ENCODE measurements around the gene ATP8A2. TPM values are rescaled to one million over a fixed set of nuclear protein-coding genes. Genes with fewer than 3 reads are reported as not detected.

ATP8A2 gene
- total RNA-seq, 4 donors from 2014 or later = 0.29 to 0.65 (median 0.46) TPM

- H3K9me3 ChIP-seq = no peaks in the 10 kb centered on the region
- no peak for TF ChIP-seq CTCF (IDR thresholded peaks at IDR 0.05)
- TF ChIP-seq POLR2A (IDR thresholded peaks at IDR 0.05; ENCODE audit: low read depth) = no peak
- TF ChIP-seq POLR2AphosphoS5 (IDR thresholded peaks at IDR 0.05) = no peak
- 31% methylated on average over 1 of the region's 1 CpG for WGBS
- no peak overlapping the region for H3K27ac ChIP-seq (replicated peaks in 1 of 4)
- intact Hi-C loops (cut with DNase I) = no loop called here
- peaks cover 0 to 20% (median 2%) of the 10 kb centered on the region in 4 donors for H3K27me3 ChIP-seq
- H3K4me3 ChIP-seq = no peak overlapping the region
- no peaks in the 10 kb centered on the region for H3K4me1 ChIP-seq
- H3K36me3 ChIP-seq = no peaks in the 10 kb centered on the region
- DNase-seq (ENCODE audit: extremely low spot score) = no peak
Observed at GRCh38 chr13:25379011-25379410, 7.2 kb downstream of the ATP8A2 start.

- H3K36me3 ChIP-seq = no peaks in the 10 kb centered on the region
- intact Hi-C loops (cut with DNase I) = no loop called here
- TF ChIP-seq POLR2A (IDR thresholded peaks at IDR 0.05; ENCODE audit: low read depth) = no peak
- no peak for TF ChIP-seq POLR2AphosphoS5 (IDR thresholded peaks at IDR 0.05)
- no peaks in the 10 kb centered on the region for H3K9me3 ChIP-seq
- no peak for DNase-seq (ENCODE audit: extremely low spot score)
- H3K4me1 ChIP-seq = no peaks in the 10 kb centered on the region
- H3K27me3 ChIP-seq = peaks cover 0 to 9% (median 0%) of the 10 kb centered on the region in 4 donors
- no peak overlapping the region for H3K4me3 ChIP-seq
- no peak overlapping the region for H3K27ac ChIP-seq (replicated peaks in 1 of 4)
- WGBS = 83% methylated on average over 4 of the region's 4 CpGs
Observed at GRCh38 chr13:25380082-25380481, 8.3 kb downstream of the ATP8A2 start.

- intact Hi-C loops (cut with DNase I) = no loop called here
- TF ChIP-seq CTCF (IDR thresholded peaks at IDR 0.05) (no peak), POLR2AphosphoS5 (IDR thresholded peaks at IDR 0.05) (no peak), EP300 (IDR thresholded peaks at IDR 0.05) (no peak), POLR2A (IDR thresholded peaks at IDR 0.05; ENCODE audit: low read depth) (no peak)
- H3K9me3 ChIP-seq = no peaks in the 10 kb centered on the region
- no peak for DNase-seq (ENCODE audit: extremely low spot score)
- no peak overlapping the region for H3K27ac ChIP-seq (replicated peaks in 1 of 4)
- no peaks in the 10 kb centered on the region for H3K4me1 ChIP-seq
- H3K36me3 ChIP-seq = no peaks in the 10 kb centered on the region
- 80% methylated on average over 7 of the region's 7 CpGs for WGBS
- H3K27me3 ChIP-seq = peaks cover 0 to 6% (median 0%) of the 10 kb centered on the region in 4 donors
- H3K4me3 ChIP-seq = no peak overlapping the region
Observed at GRCh38 chr13:25380741-25381324, 9.1 kb downstream of the ATP8A2 start.

- Histone ChIP-seq H3K27ac (replicated peaks in 1 of 4) (no peak overlapping the region), H3K9me3 (no peaks in the 10 kb centered on the region)
- intact Hi-C loops (cut with DNase I) = no loop called here
Observed at GRCh38 chr13:25384758-25385410, 13.1 kb downstream of the ATP8A2 start.

GRCh38 chr13:25391932-25392331 lies 20.2 kb downstream of the ATP8A2 start:
- no peak for DNase-seq (ENCODE audit: extremely low spot score)
- no peaks in the 10 kb centered on the region for H3K9me3 ChIP-seq
- no peaks in the 10 kb centered on the region for H3K36me3 ChIP-seq
- H3K27me3 ChIP-seq = peaks cover 0 to 14% (median 0%) of the 10 kb centered on the region in 4 donors
- 82% methylated on average over 4 of the region's 4 CpGs for WGBS
- intact Hi-C loops (cut with DNase I) = no loop called here
- H3K4me1 ChIP-seq = no peaks in the 10 kb centered on the region
- H3K4me3 ChIP-seq = no peak overlapping the region
- H3K27ac ChIP-seq (replicated peaks in 1 of 4) = no peak overlapping the region
- TF ChIP-seq EP300 (IDR thresholded peaks at IDR 0.05) = no peak
- TF ChIP-seq CTCF (IDR thresholded peaks at IDR 0.05) = no peak
- no peak for TF ChIP-seq POLR2AphosphoS5 (IDR thresholded peaks at IDR 0.05)
- TF ChIP-seq POLR2A (IDR thresholded peaks at IDR 0.05; ENCODE audit: low read depth) = no peak

More at GRCh38 chr13:25384758-25385410, 13.1 kb downstream of the ATP8A2 start:
- Histone ChIP-seq H3K4me1 (no peaks in the 10 kb centered on the region), H3K27me3 (peaks cover 0 to 19% (median 0%) of the 10 kb centered on the region in 4 donors), H3K36me3 (no peaks in the 10 kb centered on the region), H3K4me3 (no peak overlapping the region)
- no peak for DNase-seq (ENCODE audit: extremely low spot score)
- TF ChIP-seq EP300 (IDR thresholded peaks at IDR 0.05) = no peak
- 57% methylated on average over 4 of the region's 4 CpGs for WGBS
